ENCODE data around the gene CBFA2T3.

DNA sequence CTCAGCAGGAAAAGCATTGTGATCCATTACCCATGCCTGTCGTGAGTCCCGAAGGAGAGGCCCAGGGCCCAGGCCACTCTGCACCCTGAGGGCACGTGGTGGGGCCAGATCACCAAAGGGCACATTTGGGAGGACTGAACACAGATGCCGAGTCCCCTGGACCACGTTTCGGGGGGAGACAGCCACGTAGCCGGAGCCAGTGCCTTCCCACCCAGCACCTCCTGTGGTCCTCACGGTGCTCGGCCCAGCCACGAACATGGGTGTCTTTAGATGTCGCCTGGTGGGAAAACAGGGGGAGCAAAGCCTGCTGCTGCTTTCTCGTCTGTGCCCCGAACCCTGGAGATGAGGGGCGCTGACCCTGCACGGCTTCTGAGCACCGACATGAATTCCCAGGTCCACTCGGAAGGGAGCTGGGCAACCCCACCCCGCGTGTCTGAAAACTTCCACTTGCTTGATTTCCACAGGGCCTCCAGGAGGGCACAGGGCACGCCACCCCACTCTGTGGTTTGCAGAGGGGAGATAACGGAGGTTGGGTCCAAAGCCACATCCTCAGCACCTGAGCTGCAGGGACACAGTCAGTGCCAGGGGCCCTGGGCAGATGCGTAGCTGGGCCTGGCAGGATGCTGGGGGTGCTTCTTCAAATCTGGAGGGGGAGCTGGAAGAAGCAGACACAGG is 14.4 kb downstream of the CBFA2T3 start:
- TF ChIP-seq, protein P1, sequence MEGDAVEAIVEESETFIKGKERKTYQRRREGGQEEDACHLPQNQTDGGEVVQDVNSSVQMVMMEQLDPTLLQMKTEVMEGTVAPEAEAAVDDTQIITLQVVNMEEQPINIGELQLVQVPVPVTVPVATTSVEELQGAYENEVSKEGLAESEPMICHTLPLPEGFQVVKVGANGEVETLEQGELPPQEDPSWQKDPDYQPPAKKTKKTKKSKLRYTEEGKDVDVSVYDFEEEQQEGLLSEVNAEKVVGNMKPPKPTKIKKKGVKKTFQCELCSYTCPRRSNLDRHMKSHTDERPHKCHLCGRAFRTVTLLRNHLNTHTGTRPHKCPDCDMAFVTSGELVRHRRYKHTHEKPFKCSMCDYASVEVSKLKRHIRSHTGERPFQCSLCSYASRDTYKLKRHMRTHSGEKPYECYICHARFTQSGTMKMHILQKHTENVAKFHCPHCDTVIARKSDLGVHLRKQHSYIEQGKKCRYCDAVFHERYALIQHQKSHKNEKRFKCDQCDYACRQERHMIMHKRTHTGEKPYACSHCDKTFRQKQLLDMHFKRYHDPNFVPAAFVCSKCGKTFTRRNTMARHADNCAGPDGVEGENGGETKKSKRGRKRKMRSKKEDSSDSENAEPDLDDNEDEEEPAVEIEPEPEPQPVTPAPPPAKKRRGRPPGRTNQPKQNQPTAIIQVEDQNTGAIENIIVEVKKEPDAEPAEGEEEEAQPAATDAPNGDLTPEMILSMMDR (IDR thresholded peaks at IDR 0.05 in 4 of 5, conservative IDR thresholded peaks at IDR 0.05 in 1 of 5), result no peak
- TF ChIP-seq POLR2A (IDR thresholded peaks at IDR 0.05), result no peak
